Measurements from ENCODE around the gene LDAH.

DNA sequence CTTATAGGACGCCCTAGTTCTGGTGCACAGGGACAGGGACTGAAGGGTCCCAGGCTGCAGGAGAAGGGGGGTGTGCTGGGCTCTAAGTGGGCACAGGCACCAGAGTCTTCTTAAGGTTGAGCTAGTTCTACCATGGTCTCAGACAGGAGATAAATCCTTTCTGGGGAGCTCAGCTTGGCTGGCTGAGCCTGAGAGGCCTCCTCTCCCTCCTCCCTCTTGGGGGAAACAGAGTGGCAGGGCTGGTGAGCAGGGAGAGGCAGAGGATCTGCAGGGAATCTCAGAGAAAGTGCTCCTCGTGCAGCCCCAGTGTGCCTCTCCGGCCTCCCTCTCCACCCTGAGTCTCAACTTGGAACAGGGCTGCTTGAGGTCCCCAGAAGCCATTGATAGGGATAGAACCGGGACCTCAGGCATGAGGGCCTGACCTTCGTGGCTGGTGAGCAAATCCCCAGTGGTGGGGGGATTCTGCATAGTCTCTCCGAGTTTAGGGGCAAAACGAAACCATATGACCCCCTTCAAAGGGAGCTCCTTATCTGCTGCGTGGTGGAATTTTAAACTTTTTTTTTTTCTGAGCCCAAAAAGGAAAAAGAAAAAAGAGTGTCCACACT lies 153.9 kb downstream of the LDAH start:
- TF ChIP-seq, protein P1, sequence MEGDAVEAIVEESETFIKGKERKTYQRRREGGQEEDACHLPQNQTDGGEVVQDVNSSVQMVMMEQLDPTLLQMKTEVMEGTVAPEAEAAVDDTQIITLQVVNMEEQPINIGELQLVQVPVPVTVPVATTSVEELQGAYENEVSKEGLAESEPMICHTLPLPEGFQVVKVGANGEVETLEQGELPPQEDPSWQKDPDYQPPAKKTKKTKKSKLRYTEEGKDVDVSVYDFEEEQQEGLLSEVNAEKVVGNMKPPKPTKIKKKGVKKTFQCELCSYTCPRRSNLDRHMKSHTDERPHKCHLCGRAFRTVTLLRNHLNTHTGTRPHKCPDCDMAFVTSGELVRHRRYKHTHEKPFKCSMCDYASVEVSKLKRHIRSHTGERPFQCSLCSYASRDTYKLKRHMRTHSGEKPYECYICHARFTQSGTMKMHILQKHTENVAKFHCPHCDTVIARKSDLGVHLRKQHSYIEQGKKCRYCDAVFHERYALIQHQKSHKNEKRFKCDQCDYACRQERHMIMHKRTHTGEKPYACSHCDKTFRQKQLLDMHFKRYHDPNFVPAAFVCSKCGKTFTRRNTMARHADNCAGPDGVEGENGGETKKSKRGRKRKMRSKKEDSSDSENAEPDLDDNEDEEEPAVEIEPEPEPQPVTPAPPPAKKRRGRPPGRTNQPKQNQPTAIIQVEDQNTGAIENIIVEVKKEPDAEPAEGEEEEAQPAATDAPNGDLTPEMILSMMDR (IDR thresholded peaks at IDR 0.05), result no peak
- TF ChIP-seq EZH2 (IDR thresholded peaks at IDR 0.05; ENCODE audit: borderline replicate concordance, insufficient read depth, low read depth, low read length, poor library complexity, severe bottlenecking), result no peak
